IPS DF 4.7 (cell line): Measurements from ENCODE around the gene CLEC18B.
"Not testable (repeated sequence)": the region's sequence is repeated elsewhere in the genome, so short reads cannot be mapped to it uniquely, and the experiment has no call there.

Source experiments
- DNase-seq: peaks from one replicate; pipeline ENCODE4 v3.0.0-alpha.2; 2013; ENCODE audit warnings: low spot score; ENCODE audit errors: extremely low read depth

The CLEC18B gene

GRCh38 chr16:74446866-74447265 is 25.6 kb upstream of the CLEC18B start:
- no peak for DNase-seq

- DNase-seq: not testable (repeated sequence)
Measured at GRCh38 chr16:74443624-74444346, 22.5 kb upstream of the CLEC18B start.

GRCh38 chr16:74439685-74440084 is 18.4 kb upstream of the CLEC18B start:
- no peak for DNase-seq

GRCh38 chr16:74438492-74438979 is 17.3 kb upstream of the CLEC18B start:
- DNase-seq: no peak

- no peak for DNase-seq
Measured at GRCh38 chr16:74431516-74431915, 10.2 kb upstream of the CLEC18B start.

- DNase-seq: not testable (repeated sequence)
Measured at GRCh38 chr16:74430036-74430712, 8.9 kb upstream of the CLEC18B start.

GRCh38 chr16:74428493-74428892 is 7.2 kb upstream of the CLEC18B start:
- DNase-seq: not testable (repeated sequence)

- not testable (repeated sequence) for DNase-seq
Measured at GRCh38 chr16:74425751-74426150, 4.5 kb upstream of the CLEC18B start.

GRCh38 chr16:74423721-74424120 is 2.4 kb upstream of the CLEC18B start:
- DNase-seq: not testable (repeated sequence)

GRCh38 chr16:74422086-74422485 is 808 bp upstream of the CLEC18B start:
- DNase-seq: not testable (repeated sequence)

GRCh38 chr16:74421482-74421785 is 156 bp upstream of the CLEC18B start:
- DNase-seq: not testable (repeated sequence)

GRCh38 chr16:74419811-74420210 is 1.5 kb downstream of the CLEC18B start:
- DNase-seq: not testable (repeated sequence)

GRCh38 chr16:74417897-74418296 is 3.4 kb downstream of the CLEC18B start:
- not testable (repeated sequence) for DNase-seq

- not testable (repeated sequence) for DNase-seq
Measured at GRCh38 chr16:74413920-74414319, 7.4 kb downstream of the CLEC18B start.

- DNase-seq: not testable (repeated sequence)
Measured at GRCh38 chr16:74413485-74413884, 7.8 kb downstream of the CLEC18B start.

- not testable (repeated sequence) for DNase-seq
Measured at GRCh38 chr16:74412775-74413390, 8.4 kb downstream of the CLEC18B start.

- not testable (repeated sequence) for DNase-seq
Measured at GRCh38 chr16:74412138-74412774, 9.0 kb downstream of the CLEC18B start.

- not testable (repeated sequence) for DNase-seq
Measured at GRCh38 chr16:74410981-74411380, 10.3 kb downstream of the CLEC18B start.

- not testable (repeated sequence) for DNase-seq
Measured at GRCh38 chr16:74410057-74410957, 11.0 kb downstream of the CLEC18B start.

GRCh38 chr16:74409185-74409981 is 11.9 kb downstream of the CLEC18B start:
- not testable (repeated sequence) for DNase-seq
